GM21515 (cell line): Measurements from ENCODE around the gene FSTL5.

Experiments
- ATAC-seq: cut with Tn5 transposase; IDR thresholded peaks from one replicate; pipeline ENCODE4 v1.9.1; 2021; ENCODE audit not compliant: unreplicated experiment

Gene FSTL5

DNA sequence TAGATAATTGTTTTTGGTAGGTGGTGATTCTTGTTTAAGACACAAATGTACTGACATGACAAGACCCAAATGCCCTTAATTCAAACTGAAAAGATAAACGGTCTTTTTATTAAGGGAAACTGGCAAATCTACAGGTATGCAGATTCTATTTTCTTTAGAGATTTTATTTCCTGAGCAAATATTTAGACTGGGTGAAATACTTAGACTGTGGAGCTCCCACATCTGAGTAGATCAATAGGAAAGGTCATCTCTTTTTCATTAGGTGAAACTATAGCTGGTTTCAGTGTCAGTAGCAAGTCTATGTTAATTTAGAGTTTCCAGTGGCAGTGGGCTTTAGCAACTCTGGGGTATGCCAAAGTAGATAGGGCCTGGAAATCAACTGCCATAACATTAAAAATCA lies 446.7 kb downstream of the FSTL5 start:
- ATAC-seq: no peak

DNA sequence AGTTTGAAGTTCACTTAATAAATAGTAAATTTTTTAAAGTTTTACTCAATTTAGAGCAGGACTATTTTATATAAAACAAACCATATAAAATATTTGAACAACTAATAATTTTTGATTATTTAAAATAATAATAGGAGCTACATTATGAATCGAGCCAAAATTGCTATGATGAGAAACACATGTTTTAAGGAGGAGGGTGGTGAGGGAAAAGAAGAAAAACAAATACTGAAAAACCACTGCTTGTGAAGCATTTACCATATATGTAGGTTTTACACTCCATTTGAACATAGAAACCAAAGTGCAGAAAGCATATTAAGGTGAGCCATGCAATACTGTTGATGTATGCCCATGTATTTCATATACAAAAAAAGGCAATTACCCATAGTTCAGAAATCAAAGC lies 448.9 kb downstream of the FSTL5 start:
- no peak for ATAC-seq

DNA sequence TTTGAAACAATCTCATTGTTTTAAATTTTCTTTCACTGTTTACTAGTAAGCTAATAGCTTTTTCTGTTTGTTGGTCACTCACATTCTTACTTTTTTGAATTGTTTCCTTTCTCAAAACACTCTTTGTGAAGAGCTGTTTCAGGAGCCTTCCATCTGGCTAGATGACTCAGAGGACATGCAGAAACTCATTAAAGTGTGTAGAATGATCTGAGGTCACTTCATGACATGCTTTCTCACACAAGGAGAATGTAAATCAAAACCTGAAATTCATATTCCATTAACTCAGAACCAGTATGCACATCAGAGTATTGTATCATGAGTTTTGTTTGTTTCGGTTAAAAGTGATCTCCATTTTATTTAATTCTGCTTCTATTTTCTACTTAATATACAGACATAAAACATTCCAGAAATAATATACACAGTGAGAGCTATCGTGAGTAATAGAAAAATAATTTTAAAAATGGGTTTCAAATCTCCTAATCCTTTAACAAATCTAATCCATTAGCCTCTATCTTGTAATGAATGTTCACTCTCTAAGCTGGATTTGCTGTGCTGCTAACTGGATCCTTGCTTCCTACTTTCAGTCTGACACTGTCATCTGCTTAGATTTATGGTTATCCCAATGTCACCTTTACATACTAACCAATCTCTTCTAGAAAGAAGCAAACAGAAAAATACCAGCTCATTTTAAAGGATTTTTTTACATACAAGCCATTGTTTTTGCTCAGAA lies 449.6 kb downstream of the FSTL5 start:
- no peak for ATAC-seq

DNA sequence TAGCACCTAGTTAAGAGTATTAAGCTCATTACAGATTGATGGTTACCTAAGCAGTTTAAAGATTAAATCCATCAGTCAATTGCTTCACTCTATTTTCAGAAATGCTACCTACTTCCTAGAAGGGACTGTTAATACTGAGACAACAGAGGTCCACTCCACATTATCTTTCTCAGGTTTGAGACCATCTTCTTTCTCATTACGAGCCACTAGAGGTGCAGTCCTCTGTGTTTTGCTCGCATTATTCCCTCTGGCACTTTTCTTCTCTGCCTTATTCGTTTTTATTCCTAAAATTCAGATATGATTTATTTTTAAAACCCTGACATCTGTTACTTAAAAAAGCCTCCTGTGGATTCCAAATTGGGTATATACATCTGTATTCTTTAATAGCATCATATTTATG lies 459.1 kb downstream of the FSTL5 start:
- ATAC-seq: no peak

DNA sequence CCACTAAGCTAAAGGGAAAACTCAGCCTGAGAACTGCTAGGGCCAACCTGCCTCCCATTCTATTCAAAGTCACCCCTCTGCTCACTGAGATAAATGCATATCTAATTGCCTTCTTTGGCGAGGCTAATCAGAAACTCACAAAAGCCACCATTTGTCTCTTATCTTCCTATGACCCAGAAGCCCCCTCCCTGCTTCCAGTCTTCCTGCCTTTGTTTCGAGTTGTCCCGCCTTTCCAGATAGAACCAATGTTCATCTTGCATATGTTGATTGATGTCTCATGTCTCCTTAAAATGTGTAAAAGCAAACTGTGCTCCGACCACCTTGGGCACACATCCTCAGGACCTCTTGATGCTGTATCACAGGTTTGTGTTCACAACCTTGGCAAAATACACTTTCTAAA lies 459.8 kb downstream of the FSTL5 start:
- no peak for ATAC-seq

DNA sequence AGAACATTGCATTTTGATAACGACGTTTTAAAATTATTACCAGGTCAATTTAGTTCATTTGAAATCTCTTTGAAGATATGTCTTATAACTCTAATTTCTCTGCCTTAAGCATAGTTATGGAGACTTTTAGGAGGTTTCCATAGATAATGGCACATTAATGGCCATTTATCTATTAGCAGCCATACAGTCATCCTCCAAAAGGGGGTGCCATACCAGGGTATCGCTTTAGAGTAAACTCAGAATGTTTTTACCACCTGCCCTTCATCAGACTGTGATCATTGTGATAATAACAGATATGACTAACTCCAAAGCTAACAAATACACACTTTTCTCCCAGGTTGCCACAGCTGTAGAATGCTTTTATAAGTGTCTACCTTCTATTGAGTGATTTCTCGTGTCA lies 461.5 kb downstream of the FSTL5 start:
- ATAC-seq: no peak

DNA sequence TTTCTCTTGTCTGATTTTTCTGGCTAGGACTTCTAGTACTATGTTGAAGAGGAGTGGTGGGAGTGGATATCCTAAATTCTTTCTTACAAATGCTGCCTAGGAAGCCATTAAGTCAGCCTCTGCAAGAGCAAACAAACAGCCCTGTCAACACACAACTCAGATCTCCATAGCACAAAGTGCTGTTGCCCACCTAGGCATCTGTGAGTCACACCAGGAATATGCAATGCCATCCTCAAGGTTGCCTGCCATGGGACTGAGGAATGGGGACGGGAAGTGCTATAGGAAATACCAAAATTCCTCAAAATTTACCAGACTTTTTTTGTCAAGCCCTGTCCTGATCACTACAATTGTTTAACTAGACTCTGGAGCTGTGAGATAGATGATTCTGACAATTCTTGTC lies 466.9 kb downstream of the FSTL5 start:
- no peak for ATAC-seq

DNA sequence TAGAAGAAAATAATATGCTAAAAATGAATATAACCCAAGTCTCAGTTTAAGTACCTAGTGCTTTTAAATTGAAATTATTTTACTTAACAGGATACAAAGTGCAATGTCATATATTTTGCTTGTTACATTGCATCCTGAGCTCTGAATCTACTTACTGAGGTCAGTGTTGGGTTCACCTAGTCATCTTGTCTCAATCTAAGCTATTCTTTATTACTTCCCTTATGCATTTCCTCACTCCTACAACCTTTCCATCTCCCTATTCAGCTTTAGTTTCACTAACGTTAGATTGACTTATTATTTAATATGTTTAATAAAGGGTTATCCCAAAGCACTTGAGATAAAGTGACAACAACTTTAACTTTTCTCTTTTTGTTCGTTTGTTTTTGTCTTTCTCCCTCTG lies 483.7 kb downstream of the FSTL5 start:
- ATAC-seq: no peak

DNA sequence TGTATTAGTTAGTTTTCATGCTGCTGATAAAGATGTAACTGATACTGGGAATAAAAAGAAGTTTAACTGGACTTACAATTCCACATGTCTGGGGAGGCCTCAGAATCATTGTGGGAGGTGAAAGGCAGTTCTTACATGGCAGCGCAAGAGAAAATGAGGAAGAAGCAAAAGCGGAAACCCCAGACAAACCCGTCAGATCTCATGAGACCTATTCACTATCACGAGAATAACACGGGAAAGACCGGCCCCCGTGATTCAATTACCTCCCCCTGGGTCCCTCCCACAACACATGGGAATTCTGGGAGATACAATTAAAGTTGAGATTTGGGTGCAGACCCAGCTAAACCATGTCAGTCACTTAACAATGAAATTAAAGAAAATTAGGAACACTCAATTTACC lies 499.1 kb downstream of the FSTL5 start:
- ATAC-seq: no peak

DNA sequence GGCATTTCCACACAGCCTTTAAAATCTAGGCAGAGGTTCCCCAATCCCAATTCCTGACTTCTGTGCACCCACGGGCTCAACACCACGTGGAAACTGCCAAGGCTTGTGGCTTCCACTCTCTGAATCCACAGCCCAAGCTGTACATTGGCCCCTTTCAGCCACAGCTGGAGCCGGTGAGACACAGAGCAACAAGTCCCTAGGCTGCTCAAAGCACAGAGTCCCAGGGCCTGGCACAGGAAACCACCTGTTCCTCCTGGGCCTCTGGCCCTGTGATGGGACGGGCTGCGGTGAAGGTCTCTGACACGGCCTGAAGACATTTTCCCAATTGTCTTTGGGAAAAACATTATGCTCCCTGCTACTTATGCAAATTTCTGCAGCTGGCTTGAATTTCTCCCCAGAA lies 500.0 kb downstream of the FSTL5 start:
- no peak for ATAC-seq

DNA sequence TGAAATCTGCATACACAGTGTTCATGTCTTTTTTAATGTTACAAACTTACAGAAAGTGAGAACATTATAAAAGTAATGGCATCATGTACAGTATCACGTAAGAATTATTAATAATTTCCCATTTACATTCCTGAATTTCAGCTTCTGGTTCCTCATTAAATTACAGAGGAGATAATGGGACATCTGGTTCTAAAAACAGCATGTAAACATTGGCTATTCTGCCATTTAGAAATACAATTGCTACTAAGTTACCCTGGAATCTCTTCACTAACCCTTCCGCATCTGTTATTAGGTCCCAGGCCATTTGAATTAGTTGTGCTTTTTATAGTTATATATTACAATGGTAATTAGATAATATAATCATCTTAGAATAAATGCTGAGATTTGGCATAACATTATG lies 505.1 kb downstream of the FSTL5 start:
- ATAC-seq: no peak

DNA sequence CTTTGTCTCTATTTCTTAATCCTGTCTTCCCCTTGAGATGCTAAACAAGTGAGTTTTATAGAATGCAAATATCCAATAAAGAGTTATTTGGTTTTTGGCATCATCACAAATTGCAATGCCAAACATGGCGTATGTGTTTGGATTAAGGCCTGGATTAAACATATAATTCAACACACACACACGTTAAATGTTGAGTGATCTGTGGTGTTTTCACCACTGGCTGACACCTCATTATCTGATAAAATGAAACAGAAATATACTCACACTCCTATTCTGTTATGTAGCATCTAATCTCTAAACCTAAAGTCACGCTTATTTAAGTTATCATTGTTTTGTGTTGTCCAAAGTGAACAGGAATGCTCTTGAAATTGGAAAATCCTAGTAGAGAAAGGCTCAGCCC lies 506.2 kb downstream of the FSTL5 start:
- no peak for ATAC-seq

DNA sequence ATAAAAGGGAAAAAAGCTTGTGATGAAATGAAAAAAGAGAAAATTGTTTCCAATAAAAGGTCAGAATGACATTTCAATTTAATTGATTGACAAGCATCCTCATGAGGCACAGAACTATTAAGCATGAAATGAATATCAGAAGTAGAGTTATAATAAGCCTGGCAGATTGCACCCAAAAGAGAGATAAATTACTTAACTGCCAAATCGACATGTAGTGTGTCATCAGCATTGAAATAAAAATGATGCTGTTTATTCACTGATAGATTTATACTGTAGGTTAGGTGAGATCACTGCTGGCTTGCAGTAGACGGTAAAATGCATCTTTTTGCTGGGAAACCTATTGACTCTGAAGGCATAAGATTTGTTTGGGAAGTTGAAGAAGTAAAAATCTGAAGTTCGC lies 507.2 kb downstream of the FSTL5 start:
- ATAC-seq: no peak

DNA sequence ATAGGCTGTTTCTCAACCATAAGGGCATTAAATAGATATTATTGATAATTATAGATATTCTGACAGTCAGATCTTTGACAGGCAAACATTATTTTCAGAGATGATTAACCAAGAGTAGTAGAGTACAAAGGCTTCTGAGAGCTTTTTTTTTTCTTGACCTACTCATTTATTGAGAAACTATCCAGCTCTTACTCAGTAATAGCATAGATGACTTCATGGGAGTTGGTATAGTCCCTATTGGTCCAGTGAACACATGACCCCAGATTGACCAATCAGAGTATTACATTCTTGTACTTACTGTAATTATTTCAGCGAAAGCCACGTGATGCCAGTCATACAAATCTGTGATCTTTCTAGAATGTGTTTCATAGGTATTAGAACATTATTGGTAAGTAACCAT lies 508.7 kb downstream of the FSTL5 start:
- no peak for ATAC-seq

DNA sequence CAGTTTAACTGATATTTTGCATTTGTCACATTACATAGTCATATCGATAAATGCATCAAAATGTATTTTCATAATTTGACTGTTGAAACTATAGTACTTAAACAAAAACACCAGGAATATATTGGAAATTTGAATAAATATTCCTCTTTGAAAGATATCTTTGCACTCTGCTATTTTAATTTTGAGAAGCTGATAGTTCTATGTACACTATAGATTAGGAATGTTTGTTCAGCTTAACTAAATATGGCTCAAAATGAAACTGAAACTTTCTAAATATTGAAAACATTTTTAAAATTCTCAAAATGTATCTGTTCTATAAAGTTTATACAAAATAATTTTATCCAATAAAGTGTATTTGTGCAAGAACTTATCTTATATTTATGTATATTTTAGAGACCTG lies 510.1 kb downstream of the FSTL5 start:
- ATAC-seq: no peak

DNA sequence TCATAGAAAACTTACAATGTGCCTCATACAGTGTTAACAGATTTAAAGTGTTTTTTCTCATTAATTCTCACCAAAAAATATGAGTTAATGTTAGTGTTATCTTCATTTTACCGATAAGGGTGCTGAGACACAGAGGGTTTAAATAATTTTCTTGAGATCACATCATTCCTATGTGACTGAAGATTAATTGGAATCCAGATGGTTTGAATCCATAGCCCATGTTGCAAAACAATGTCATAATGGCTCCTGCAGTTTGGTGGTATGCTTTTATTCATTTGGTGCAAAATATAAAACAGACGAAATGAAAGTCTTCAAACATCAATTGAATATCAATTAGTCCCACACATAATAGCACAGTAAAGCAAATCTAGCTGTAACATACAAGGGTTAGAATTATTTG lies 512.2 kb downstream of the FSTL5 start:
- no peak for ATAC-seq

DNA sequence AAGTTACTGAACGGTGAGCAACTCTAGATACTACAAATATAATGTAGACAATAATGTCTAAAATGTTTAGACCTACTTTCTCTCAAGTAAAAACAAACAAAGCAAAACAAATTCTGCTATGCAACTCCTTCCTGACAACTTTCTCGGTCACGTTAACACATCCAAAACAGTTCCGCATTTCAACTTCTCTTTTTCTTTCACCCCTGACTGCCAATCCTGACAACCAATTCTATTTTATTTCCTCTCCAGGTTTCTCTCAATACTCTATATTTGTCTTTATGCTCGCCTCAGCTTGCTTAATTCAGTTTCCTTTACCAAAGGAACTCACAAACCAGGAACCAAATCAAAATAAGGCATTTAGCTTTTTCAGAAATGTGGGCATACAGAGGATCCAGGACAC lies 513.0 kb downstream of the FSTL5 start:
- no peak for ATAC-seq

DNA sequence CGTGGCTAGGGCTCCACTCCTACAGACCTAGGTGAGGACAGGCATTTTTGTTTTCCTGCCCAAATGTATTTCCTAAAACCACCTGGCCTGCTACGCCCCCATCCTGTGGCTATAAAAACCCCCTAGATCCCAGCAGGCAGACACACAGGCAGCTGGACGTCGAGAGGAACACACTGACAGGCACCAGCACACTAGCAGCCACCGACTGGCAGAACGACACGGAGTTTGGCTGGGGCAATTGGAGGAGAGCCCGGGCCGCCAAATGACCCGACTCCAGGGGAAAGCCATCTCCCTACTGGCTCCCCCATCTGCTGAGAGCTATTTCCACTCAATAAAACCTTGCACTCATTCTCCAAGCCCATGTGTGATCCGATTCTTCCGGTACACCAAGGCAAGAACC lies 516.0 kb downstream of the FSTL5 start:
- no peak for ATAC-seq

DNA sequence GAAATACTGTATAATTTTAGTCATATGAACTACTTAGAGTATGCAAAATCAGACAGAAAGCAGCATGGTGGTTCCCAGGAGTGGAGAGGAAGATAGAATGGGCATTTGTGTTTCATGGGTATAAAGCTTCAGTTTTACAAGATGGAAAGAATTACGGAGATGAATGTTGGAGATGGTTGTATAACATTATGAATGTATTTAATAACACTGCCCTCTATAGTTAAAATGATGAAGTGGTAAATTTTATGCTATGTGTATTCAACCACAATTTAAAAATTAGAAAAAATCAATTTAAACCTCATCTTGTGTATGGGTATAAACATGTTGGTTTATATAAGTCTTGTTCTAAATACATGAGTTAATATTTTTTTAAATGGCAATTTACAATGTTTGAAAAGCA lies 521.1 kb downstream of the FSTL5 start:
- no peak for ATAC-seq

DNA sequence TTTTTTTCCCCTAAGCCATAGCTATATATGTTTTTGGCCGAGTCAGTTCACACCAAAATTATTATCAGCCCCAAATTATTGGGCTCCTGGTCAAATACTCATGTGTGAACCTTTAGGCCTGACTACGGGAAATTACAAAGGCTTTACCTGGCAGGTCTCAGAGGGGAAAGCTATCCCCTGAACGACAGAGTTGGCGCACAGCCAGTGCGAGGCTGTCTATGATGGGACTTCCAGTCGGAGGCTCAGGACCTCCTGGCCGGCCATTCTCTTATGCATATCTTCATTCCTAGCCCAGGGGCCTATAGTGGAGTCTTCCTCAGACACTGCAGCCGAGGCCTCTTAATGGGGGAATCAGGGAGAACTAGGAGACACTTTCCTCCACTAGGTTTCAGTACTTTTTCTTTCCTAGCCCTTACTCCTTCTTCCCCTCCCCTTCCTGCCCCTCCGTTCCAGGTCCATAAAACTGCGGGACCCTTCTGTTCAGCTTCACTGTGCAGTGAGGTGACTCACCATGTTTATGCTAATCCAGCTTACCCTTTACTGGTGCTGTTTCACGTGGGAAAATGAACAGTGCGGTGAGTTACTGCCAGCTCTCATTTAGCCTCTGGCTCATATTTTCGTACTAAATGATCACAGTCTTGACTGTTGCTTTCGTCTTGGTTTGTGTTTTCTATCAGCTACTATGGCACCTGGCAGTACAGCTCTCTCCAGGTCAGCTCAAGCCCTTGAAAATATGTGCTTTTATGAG lies 533.9 kb downstream of the FSTL5 start:
- ATAC-seq: no peak

DNA sequence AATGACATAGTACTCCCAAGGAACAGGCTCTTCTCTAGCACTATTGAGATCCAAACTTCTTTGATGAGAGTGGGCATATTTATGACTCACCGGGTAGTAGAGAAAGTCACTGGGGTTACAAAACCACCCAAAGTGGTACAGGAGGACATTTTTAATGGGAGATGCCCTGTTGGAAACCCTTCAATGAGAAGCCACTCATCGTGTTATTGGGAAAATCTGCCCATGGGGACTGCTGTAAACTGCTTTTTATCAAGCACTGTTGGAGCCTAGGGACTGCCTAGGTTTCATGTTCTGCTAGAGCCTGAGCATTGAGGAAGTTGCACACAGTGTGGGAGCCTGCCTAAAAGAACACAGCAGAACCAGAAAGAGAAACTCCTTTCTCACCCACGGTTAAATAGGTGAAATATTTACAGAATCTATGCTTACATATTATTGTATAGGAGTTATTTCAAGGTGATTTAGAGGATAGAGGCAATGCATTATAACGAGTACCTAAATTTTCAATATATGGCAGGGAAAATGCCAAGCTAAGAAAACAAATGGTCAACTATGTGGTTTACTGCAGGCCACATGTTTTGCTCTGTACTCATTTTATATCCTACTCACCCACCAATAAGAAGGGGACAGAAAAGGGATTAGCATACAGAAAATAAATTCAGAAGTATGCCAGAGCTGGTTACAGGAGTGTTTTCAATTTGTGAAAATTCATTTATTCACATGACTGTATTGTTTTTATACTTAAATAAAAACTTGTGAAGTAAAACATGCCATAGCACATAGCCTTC lies 559.1 kb downstream of the FSTL5 start:
- no peak for ATAC-seq

DNA sequence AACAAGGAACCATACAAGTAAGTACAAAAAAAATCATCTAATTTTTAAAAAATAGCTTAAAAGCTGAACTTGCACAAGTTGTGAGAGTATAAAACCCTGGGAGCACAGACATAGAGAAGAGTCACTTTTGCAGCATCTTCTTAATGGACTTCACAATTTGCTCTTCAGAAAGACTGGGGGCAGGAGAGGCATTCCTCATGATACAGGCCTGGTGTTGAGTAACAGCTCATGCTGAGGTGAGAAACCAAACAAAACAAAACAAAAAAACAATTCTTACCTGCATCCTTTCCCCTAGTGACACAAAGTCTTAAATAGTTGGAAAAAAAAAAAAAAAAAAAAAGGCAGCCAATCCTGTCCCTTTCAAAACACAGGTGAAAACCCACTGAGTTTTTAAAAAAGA lies 562.8 kb downstream of the FSTL5 start:
- no peak for ATAC-seq
